Stimulated activated CD8-positive, alpha-beta memory T cell treated with anti-CD3 and anti-CD28 coated beads, Interleukin-12 subunit alpha, Interleukin-12 subunit beta, amount 100 ng/mL, for 4 hours (primary cell): ENCODE data around the gene MROH2B.

Source experiments
- DNase-seq: peaks from one replicate; pipeline ENCODE4 v3.0.0-alpha.2; 2020; ENCODE audit warnings: low read depth

MROH2B gene

GRCh38 chr5:41071242-41071641 lies at the start of gene MROH2B:
Gene MROH2B, minus strand, starts transcription at chr5:41071342. Its CDS starts 490 bp downstream, at chr5:41070852.
- DNase-seq, result no peak

- no peak for DNase-seq
Measured at GRCh38 chr5:41120600-41120999, 49.5 kb upstream of the MROH2B start.

GRCh38 chr5:41118177-41118576 lies 47.0 kb upstream of the MROH2B start:
- DNase-seq, result no peak

- DNase-seq, result no peak
Measured at GRCh38 chr5:41115281-41115680, 44.1 kb upstream of the MROH2B start.

- DNase-seq, result no peak
Measured at GRCh38 chr5:41112486-41113455, 41.6 kb upstream of the MROH2B start.

- DNase-seq, result no peak
Measured at GRCh38 chr5:41109186-41109585, 38.0 kb upstream of the MROH2B start.

GRCh38 chr5:41102341-41102740 lies 31.2 kb upstream of the MROH2B start:
- DNase-seq, result no peak

GRCh38 chr5:41097642-41098041 lies 26.5 kb upstream of the MROH2B start:
- no peak for DNase-seq

GRCh38 chr5:41095324-41096101 lies 24.4 kb upstream of the MROH2B start:
- no peak for DNase-seq

- no peak for DNase-seq
Measured at GRCh38 chr5:41094871-41095270, 23.7 kb upstream of the MROH2B start.

GRCh38 chr5:41093803-41094202 lies 22.7 kb upstream of the MROH2B start:
- DNase-seq, result no peak

- no peak for DNase-seq
Measured at GRCh38 chr5:41087461-41087860, 16.3 kb upstream of the MROH2B start.

GRCh38 chr5:41083306-41083705 lies 12.2 kb upstream of the MROH2B start:
- no peak for DNase-seq

- DNase-seq, result no peak
Measured at GRCh38 chr5:41071975-41072374, 833 bp upstream of the MROH2B start.

GRCh38 chr5:41067714-41068568 lies 3.2 kb downstream of the MROH2B start:
- no peak for DNase-seq

- DNase-seq, result no peak
Measured at GRCh38 chr5:41065691-41066335, 5.3 kb downstream of the MROH2B start.

- DNase-seq, result no peak
Measured at GRCh38 chr5:41057940-41058339, 13.2 kb downstream of the MROH2B start.

- DNase-seq, result no peak
Measured at GRCh38 chr5:41057231-41057630, 13.9 kb downstream of the MROH2B start.

- DNase-seq, result no peak
Measured at GRCh38 chr5:41048986-41049385, 22.2 kb downstream of the MROH2B start.

GRCh38 chr5:41043109-41043747 lies 27.9 kb downstream of the MROH2B start:
- no peak for DNase-seq

GRCh38 chr5:41032973-41033372 lies 38.2 kb downstream of the MROH2B start:
- DNase-seq, result no peak
